Skin epidermis (tissue), 12 donors: ENCODE results near the gene PIK3C3.
"Not testable (repeated sequence)": the region's sequence is repeated elsewhere in the genome, so short reads cannot be mapped to it uniquely, and the experiment has no call there.

ENCODE experiments used
- H3K27ac ChIP-seq, 21 experiments: fragments of 200-600 bp; sonication (generic) in 11 of 21; one replicate each; pipeline ENCODE4 v1.5.0; 2020; ENCODE audit warnings: mild to moderate bottlenecking in 3 of 21, inconsistent platforms in 2 of 21, moderate library complexity in 2 of 21
- H3K4me3 ChIP-seq, 7 experiments: fragments of 200-600 bp; sonication (generic) in 2 of 7; one replicate each; pipeline ENCODE4 v1.5.0; 2020; ENCODE audit warnings: inconsistent platforms in 2 of 7, mild to moderate bottlenecking in 2 of 7, moderate library complexity in 1 of 7

Gene PIK3C3

GRCh38 chr18:42107691-42108450 lies 152.8 kb downstream of the PIK3C3 start:
- Histone ChIP-seq H3K27ac (no peak overlapping the region), H3K4me3 (no peak overlapping the region)

- H3K4me3 ChIP-seq, H3K27ac ChIP-seq: not testable (repeated sequence)
These were observed 157.1 kb downstream of the PIK3C3 start for GRCh38 chr18:42112147-42112546.

GRCh38 chr18:42112657-42113420 lies 157.8 kb downstream of the PIK3C3 start:
- H3K4me3 ChIP-seq, result no peak overlapping the region
- H3K27ac ChIP-seq, result no peak overlapping the region

- Histone ChIP-seq H3K27ac (peak overlapping the region in 2 of 21 experiments; percentile 13 to 47), H3K4me3 (no peak overlapping the region)
These were observed 158.6 kb downstream of the PIK3C3 start for GRCh38 chr18:42113529-42114191.

GRCh38 chr18:42114310-42114943 lies 159.4 kb downstream of the PIK3C3 start:
- Histone ChIP-seq H3K4me3 (no peak overlapping the region), H3K27ac (peak overlapping the region in 2 of 21 experiments; percentile 7 to 47)

GRCh38 chr18:42126586-42126985 lies 171.6 kb downstream of the PIK3C3 start:
- Histone ChIP-seq H3K27ac (no peak overlapping the region), H3K4me3 (no peak overlapping the region)

- no peak overlapping the region for H3K4me3 ChIP-seq
- no peak overlapping the region for H3K27ac ChIP-seq
These were observed 176.3 kb downstream of the PIK3C3 start for GRCh38 chr18:42131066-42131929.

GRCh38 chr18:42131930-42132244 lies 176.9 kb downstream of the PIK3C3 start:
- Histone ChIP-seq H3K27ac (no peak overlapping the region), H3K4me3 (no peak overlapping the region)
